ENCODE results near the gene GPR42. TPM values are rescaled to one million over a fixed set of nuclear protein-coding genes. Genes with fewer than 3 reads are reported as not detected.

GPR42 gene
- total RNA-seq, 1 donor from 2014 or later = not detected

Other genes with a start within 250 kb of the GPR42 start
- not detected in 2 replicates for gene LGI4, start 236.0 kb upstream of the GPR42 start, total RNA-seq
- not detected in 2 replicates for gene FXYD1, start 232.2 kb upstream of the GPR42 start, total RNA-seq
- not detected in 2 replicates for gene FXYD7, start 227.8 kb upstream of the GPR42 start, total RNA-seq
- gene FXYD5, start 216.3 kb upstream of the GPR42 start, total RNA-seq = 17.1 and 22.4 TPM in 2 replicates
- not detected in 2 replicates for gene FAM187B, start 142.3 kb upstream of the GPR42 start, total RNA-seq
- 0.25 and 0.26 TPM in 2 replicates for gene LSR, start 122.1 kb upstream of the GPR42 start, total RNA-seq
- 32.6 and 51.1 TPM in 2 replicates for gene USF2, start 102.1 kb upstream of the GPR42 start, total RNA-seq
- gene HAMP, start 88.5 kb upstream of the GPR42 start, total RNA-seq = under 0.01 and 0.26 TPM in 2 replicates
- gene MAG, start 78.9 kb upstream of the GPR42 start, total RNA-seq = 0.63 TPM in 1 of 2 replicates, not detected in the other
- gene CD22, start 41.9 kb upstream of the GPR42 start, total RNA-seq = 0.13 and 0.38 TPM in 2 replicates
- not detected in 2 replicates for gene FFAR1, start 23.2 kb upstream of the GPR42 start, total RNA-seq
- gene FFAR3, start 12.6 kb upstream of the GPR42 start, total RNA-seq = not detected in 2 replicates
- not detected in 2 replicates for gene FFAR2, start 77.2 kb downstream of the GPR42 start, total RNA-seq
- gene KRTDAP, start 119.4 kb downstream of the GPR42 start, total RNA-seq = not detected in 2 replicates
- not detected in 2 replicates for gene DMKN, start 142.6 kb downstream of the GPR42 start, total RNA-seq
- gene SBSN, start 157.2 kb downstream of the GPR42 start, total RNA-seq = not detected in 2 replicates
- not detected in 2 replicates for gene GAPDHS, start 162.4 kb downstream of the GPR42 start, total RNA-seq
- gene TMEM147, start 174.6 kb downstream of the GPR42 start, total RNA-seq = 52.1 and 70.3 TPM in 2 replicates
- gene ATP4A, start 192.6 kb downstream of the GPR42 start, total RNA-seq = not detected in 2 replicates
- not detected in 2 replicates for gene PMIS2, start 215.1 kb downstream of the GPR42 start, total RNA-seq
- 4.9 and 5.6 TPM in 2 replicates for gene HAUS5, start 241.7 kb downstream of the GPR42 start, total RNA-seq